Naive thymus-derived CD4-positive, alpha-beta T cell (primary cell): Measurements from ENCODE around the gene GPATCH3. TPM values are rescaled to one million over a fixed set of nuclear protein-coding genes. Genes with fewer than 3 reads are reported as not detected.

Source experiments
- ATAC-seq: fragments of 150-1000 bp; cut with Tn5 transposase; 2 replicates; pipeline ENCODE4 v1.10.0; 2021; ENCODE audit warnings: mild to moderate bottlenecking, moderate library complexity
- CTCF ChIA-PET: fragments of 350-600 bp; sonication (Branson Sonifier 250); formaldehyde crosslinking; loops from one replicate; lab custom pipeline; 2021; ENCODE audit warnings: antibody characterized with exemption; lab: Charles Lee
- POLR2A ChIA-PET: fragments of 350-600 bp; sonication (Branson Sonifier 250); formaldehyde crosslinking; loops from one replicate; lab custom pipeline; 2021; ENCODE audit warnings: antibody characterized with exemption, inconsistent platforms; lab: Charles Lee
- DNase-seq, 9 donors: peaks; one replicate each; pipeline versions ENCODE4 v3.0.0 to v3.0.0-alpha.2; 2020 to 2022; ENCODE audit warnings: mixed read lengths in 1 of 9
- H3K27ac ChIP-seq: one replicate; pipeline ENCODE4 v1.7.0; 2013; ENCODE audit warnings: mild to moderate bottlenecking, low read depth, low read length, moderate library complexity
- H3K27me3 ChIP-seq, 2 donors: one replicate each; pipeline ENCODE4 v1.7.0; 2013; ENCODE audit warnings: low read length in 2 of 2, mild to moderate bottlenecking in 2 of 2, moderate library complexity in 2 of 2; ENCODE audit not compliant: control insufficient read depth in 2 of 2, insufficient read depth in 2 of 2
- H3K36me3 ChIP-seq, 3 experiments: 1 replicate in 2 of 3; 2 replicates in 1 of 3; pipeline ENCODE4 v1.7.0; 2013; ENCODE audit warnings: low read length in 3 of 3, mild to moderate bottlenecking in 3 of 3, moderate library complexity in 1 of 3; ENCODE audit not compliant: insufficient read depth in 3 of 3, control insufficient read depth in 2 of 3
- H3K4me1 ChIP-seq, 2 donors: one replicate each; pipeline ENCODE4 v1.7.0; 2013; ENCODE audit warnings: low read length in 2 of 2, mild to moderate bottlenecking in 2 of 2, moderate library complexity in 1 of 2; ENCODE audit not compliant: control insufficient read depth in 2 of 2, insufficient read depth in 2 of 2
- H3K4me3 ChIP-seq: 2 replicates; pipeline ENCODE4 v1.7.0; 2013; ENCODE audit warnings: mild to moderate bottlenecking, low read length
- H3K9me3 ChIP-seq, 3 experiments: 1 replicate in 2 of 3; 2 replicates in 1 of 3; pipeline ENCODE4 v1.7.0; 2013; ENCODE audit warnings: low read length in 3 of 3; ENCODE audit not compliant: control insufficient read depth in 2 of 3
- H3K27ac Mint-ChIP-seq, 9 donors: one replicate each; pipeline ENCODE4 v1.8.0; 2020 to 2022; ENCODE audit warnings: mixed read lengths in 9 of 9, mild to moderate bottlenecking in 8 of 9, moderate library complexity in 5 of 9, inconsistent platforms in 2 of 9
- H3K27me3 Mint-ChIP-seq, 5 donors: one replicate each; pipeline ENCODE4 v1.8.0; 2021 to 2022; ENCODE audit warnings: mixed read lengths in 5 of 5, mild to moderate bottlenecking in 1 of 5
- H3K36me3 Mint-ChIP-seq, 5 donors: one replicate each; pipeline ENCODE4 v1.8.0; 2020 to 2022; ENCODE audit warnings: mixed read lengths in 5 of 5, mild to moderate bottlenecking in 3 of 5, inconsistent platforms in 1 of 5
- H3K4me1 Mint-ChIP-seq, 7 donors: one replicate each; pipeline ENCODE4 v1.8.0; 2020 to 2022; ENCODE audit warnings: mixed read lengths in 7 of 7, mild to moderate bottlenecking in 3 of 7, inconsistent platforms in 1 of 7
- H3K4me3 Mint-ChIP-seq, 10 donors: one replicate each; pipeline ENCODE4 v1.8.0; 2020 to 2022; ENCODE audit warnings: mild to moderate bottlenecking in 10 of 10, mixed read lengths in 10 of 10, moderate library complexity in 6 of 10, inconsistent platforms in 2 of 10
- H3K9me3 Mint-ChIP-seq, 11 donors: one replicate each; pipeline ENCODE4 v1.8.0; 2020 to 2022; ENCODE audit warnings: mixed read lengths in 11 of 11, mild to moderate bottlenecking in 4 of 11, inconsistent platforms in 1 of 11, moderate library complexity in 1 of 11
- intact Hi-C, 2 donors: fragments of 100-400 bp; cut with micrococcal nuclease; formaldehyde crosslinking; loops; one replicate each; pipeline ENCODE4 v1.15.1; 2023
- polyA plus RNA-seq, 2 donors: library from polyadenylated mRNA; unstranded; fragments of 300-500 nt; fragmentation: Illumina TruSeq; gene quantifications; one replicate each; pipeline ENCODE4 v1.2.3, GENCODE V29; 2021
- total RNA-seq, 6 experiments: library from RNA in 5 of 6; stranded (reverse) in 5 of 6; gene quantifications; 1 replicate in 5 of 6; 2 replicates in 1 of 6; pipeline ENCODE4 v1.2.3 and lab custom pipeline; 2021 to 2026

Gene GPATCH3
- total and polyA plus RNA-seq, 7 experiments from 2014 or later = 12.5 to 38.4 (median 21.6) TPM

GRCh38 chr1:26945138-26945537 is 44.9 kb upstream of the GPATCH3 start:
- H3K36me3 Mint-ChIP-seq = peaks cover 16 to 22% (median 19%) of the 10 kb centered on the region in 5 donors
- H3K4me1 Mint-ChIP-seq = no peaks in the 10 kb centered on the region
- no peak for ATAC-seq
- H3K27ac Mint-ChIP-seq = peak overlapping the region in 1 of 9 donors; percentile 26
- Histone ChIP-seq H3K4me3 (no peak overlapping the region), H3K9me3 (no peaks in the 10 kb centered on the region), H3K36me3 (peaks cover 5 to 59% (median 15%) of the 10 kb centered on the region in 3 experiments), H3K4me1 (no peaks in the 10 kb centered on the region), H3K27ac (no peak overlapping the region), H3K27me3 (no peaks in the 10 kb centered on the region)
- intact Hi-C loops = no loop called here
- ChIA-PET CTCF (no interaction called here), POLR2A (interaction anchor here (0.5 to 0.6 kb wide), 2 partner anchors 10 to 1990 kb away, joined by 3 to 4 read pairs; no protein-coding TSS in a partner anchor)
- no peaks in the 10 kb centered on the region for H3K27me3 Mint-ChIP-seq
- H3K4me3 Mint-ChIP-seq = no peak overlapping the region
- DNase-seq = no peak
- H3K9me3 Mint-ChIP-seq = no peaks in the 10 kb centered on the region

- ChIA-PET CTCF (interaction anchor here (0.5 kb wide), 1 partner anchor 1428 kb away, joined by 3 read pairs; no protein-coding TSS in a partner anchor), POLR2A (no interaction called here)
- Mint-ChIP-seq H3K36me3 (peaks cover 16 to 22% (median 19%) of the 10 kb centered on the region in 5 donors), H3K4me1 (peaks cover 0 to 5% (median 0%) of the 10 kb centered on the region in 7 donors), H3K27ac (peak overlapping the region in 1 of 9 donors; percentile 38), H3K27me3 (no peaks in the 10 kb centered on the region), H3K9me3 (no peaks in the 10 kb centered on the region), H3K4me3 (no peak overlapping the region)
- no peaks in the 10 kb centered on the region for H3K4me1 ChIP-seq
- H3K27ac ChIP-seq = no peak overlapping the region
- H3K9me3 ChIP-seq = no peaks in the 10 kb centered on the region
- no peaks in the 10 kb centered on the region for H3K27me3 ChIP-seq
- DNase-seq = no peak
- ATAC-seq = no peak
- H3K36me3 ChIP-seq = peaks cover 5 to 70% (median 15%) of the 10 kb centered on the region in 3 experiments
- H3K4me3 ChIP-seq = no peak overlapping the region
- intact Hi-C loops = no loop called here
Observed at GRCh38 chr1:26942656-26943055, 42.4 kb upstream of the GPATCH3 start.

DNA sequence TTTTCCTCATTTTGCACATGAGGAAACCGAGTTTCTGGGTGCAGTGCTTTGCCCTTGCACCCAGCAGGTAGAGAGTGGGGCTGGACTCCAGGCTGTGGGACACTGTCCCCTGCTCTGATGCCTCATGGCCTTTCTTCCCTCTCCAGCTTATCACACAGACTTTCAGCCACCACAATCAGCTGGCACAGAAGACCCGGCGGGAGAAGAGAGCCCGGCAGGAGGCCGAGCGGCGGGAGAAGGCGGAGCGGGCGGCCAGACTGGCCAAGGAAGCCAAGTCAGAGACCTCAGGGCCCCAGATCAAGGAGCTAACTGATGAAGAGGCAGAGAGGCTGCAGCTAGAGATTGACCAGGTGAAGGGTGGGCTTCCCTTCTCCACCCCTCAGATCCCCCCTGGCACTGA is 41.0 kb upstream of the GPATCH3 start:
- no peaks in the 10 kb centered on the region for H3K27me3 ChIP-seq
- no peak overlapping the region for H3K4me3 Mint-ChIP-seq

GRCh38 chr1:26938659-26939025 is 38.4 kb upstream of the GPATCH3 start:
- Mint-ChIP-seq H3K4me1 (peaks cover 0 to 5% (median 3%) of the 10 kb centered on the region in 7 donors), H3K4me3 (no peak overlapping the region), H3K27me3 (no peaks in the 10 kb centered on the region), H3K27ac (peak overlapping the region in 2 of 9 donors; percentile 14 to 24), H3K9me3 (no peaks in the 10 kb centered on the region), H3K36me3 (peaks cover 6 to 16% (median 10%) of the 10 kb centered on the region in 5 donors)
- Histone ChIP-seq H3K4me3 (no peak overlapping the region), H3K4me1 (no peaks in the 10 kb centered on the region), H3K36me3 (peaks cover 0 to 57% (median 15%) of the 10 kb centered on the region in 3 experiments), H3K9me3 (no peaks in the 10 kb centered on the region), H3K27me3 (no peaks in the 10 kb centered on the region), H3K27ac (no peak overlapping the region)
- POLR2A ChIA-PET = no interaction called here
- no peak for DNase-seq
- CTCF ChIA-PET = interaction anchor here (0.6 kb wide), 1 partner anchor 22 kb away, joined by 3 read pairs; no protein-coding TSS in a partner anchor
- intact Hi-C loops = no loop called here
- ATAC-seq = no peak

More for the DNA sequence above, 41.0 kb upstream of the GPATCH3 start:
- Histone ChIP-seq H3K9me3 (no peaks in the 10 kb centered on the region), H3K27ac (no peak overlapping the region), H3K4me1 (no peaks in the 10 kb centered on the region), H3K4me3 (no peak overlapping the region), H3K36me3 (peaks cover 5 to 66% (median 15%) of the 10 kb centered on the region in 3 experiments)
- POLR2A ChIA-PET = no interaction called here
- CTCF ChIA-PET = no interaction called here
- Mint-ChIP-seq H3K9me3 (no peaks in the 10 kb centered on the region), H3K36me3 (peaks cover 16 to 22% (median 19%) of the 10 kb centered on the region in 5 donors), H3K27me3 (no peaks in the 10 kb centered on the region), H3K4me1 (peaks cover 0 to 5% (median 0%) of the 10 kb centered on the region in 7 donors), H3K27ac (no peak overlapping the region)
- no peak for DNase-seq
- intact Hi-C loops = no loop called here
- ATAC-seq = no peak

GRCh38 chr1:26938004-26938658 is 37.9 kb upstream of the GPATCH3 start:
- H3K36me3 ChIP-seq = peaks cover 0 to 52% (median 14%) of the 10 kb centered on the region in 3 experiments
- no peaks in the 10 kb centered on the region for H3K27me3 ChIP-seq
- no peak overlapping the region for H3K4me3 ChIP-seq
- ATAC-seq (no peak), DNase-seq (no peak)
- Mint-ChIP-seq H3K27me3 (no peaks in the 10 kb centered on the region), H3K4me1 (peaks cover 0 to 5% (median 3%) of the 10 kb centered on the region in 7 donors), H3K36me3 (peaks cover 8 to 12% (median 10%) of the 10 kb centered on the region in 5 donors), H3K4me3 (peak overlapping the region in 1 of 10 donors; percentile 38), H3K27ac (peak overlapping the region in 1 of 9 donors; percentile 24), H3K9me3 (no peaks in the 10 kb centered on the region)
- intact Hi-C loops = no loop called here
- H3K4me1 ChIP-seq = no peaks in the 10 kb centered on the region
- POLR2A ChIA-PET = no interaction called here
- CTCF ChIA-PET = interaction anchor here (0.6 kb wide), 1 partner anchor 23 kb away, joined by 3 read pairs; no protein-coding TSS in a partner anchor
- H3K9me3 ChIP-seq = no peaks in the 10 kb centered on the region
- H3K27ac ChIP-seq = no peak overlapping the region

GRCh38 chr1:26936823-26937222 is 36.6 kb upstream of the GPATCH3 start:
- no peak overlapping the region for H3K27ac Mint-ChIP-seq
- Histone ChIP-seq H3K36me3 (peaks cover 0 to 45% (median 3%) of the 10 kb centered on the region in 3 experiments), H3K4me3 (no peak overlapping the region), H3K9me3 (no peaks in the 10 kb centered on the region), H3K27ac (no peak overlapping the region), H3K4me1 (no peaks in the 10 kb centered on the region), H3K27me3 (no peaks in the 10 kb centered on the region)
- no peaks in the 10 kb centered on the region for H3K9me3 Mint-ChIP-seq
- H3K36me3 Mint-ChIP-seq = peaks cover 4 to 12% (median 6%) of the 10 kb centered on the region in 5 donors
- no peaks in the 10 kb centered on the region for H3K27me3 Mint-ChIP-seq
- ChIA-PET POLR2A (interaction anchor here (1.1 kb wide), 1 partner anchor 13 kb away, joined by 3 read pairs; no protein-coding TSS in a partner anchor), CTCF (no interaction called here)
- DNase-seq (no peak), ATAC-seq (no peak)
- intact Hi-C loops = no loop called here
- peaks cover 0 to 9% (median 4%) of the 10 kb centered on the region in 7 donors for H3K4me1 Mint-ChIP-seq
- H3K4me3 Mint-ChIP-seq = no peak overlapping the region
